KOPT-K1 (cell line): ENCODE measurements around the gene CRLF2.
"Not testable (repeated sequence)": the region's sequence is repeated elsewhere in the genome, so short reads cannot be mapped to it uniquely, and the experiment has no call there.

Experiments
- H3K27ac ChIP-seq: fragments of 200-600 bp; sonication (generic); 2 replicates; pipeline ENCODE4 v1.5.1; 2016; ENCODE audit warnings: antibody characterized with exemption, mild to moderate bottlenecking, low read depth, low read length; ENCODE audit not compliant: poor library complexity, severe bottlenecking
- H3K36me3 ChIP-seq: fragments of 200-600 bp; sonication (generic); 2 replicates; pipeline ENCODE4 v1.5.1; 2017; ENCODE audit warnings: antibody characterized with exemption, mild to moderate bottlenecking, low read length, moderate library complexity; ENCODE audit not compliant: insufficient read depth
- H3K9me3 ChIP-seq: fragments of 200-600 bp; sonication (generic); 2 replicates; pipeline ENCODE4 v1.5.1; 2017; ENCODE audit warnings: antibody characterized with exemption, low read length, mild to moderate bottlenecking; ENCODE audit not compliant: insufficient read depth, poor library complexity, severe bottlenecking

The CRLF2 gene

DNA sequence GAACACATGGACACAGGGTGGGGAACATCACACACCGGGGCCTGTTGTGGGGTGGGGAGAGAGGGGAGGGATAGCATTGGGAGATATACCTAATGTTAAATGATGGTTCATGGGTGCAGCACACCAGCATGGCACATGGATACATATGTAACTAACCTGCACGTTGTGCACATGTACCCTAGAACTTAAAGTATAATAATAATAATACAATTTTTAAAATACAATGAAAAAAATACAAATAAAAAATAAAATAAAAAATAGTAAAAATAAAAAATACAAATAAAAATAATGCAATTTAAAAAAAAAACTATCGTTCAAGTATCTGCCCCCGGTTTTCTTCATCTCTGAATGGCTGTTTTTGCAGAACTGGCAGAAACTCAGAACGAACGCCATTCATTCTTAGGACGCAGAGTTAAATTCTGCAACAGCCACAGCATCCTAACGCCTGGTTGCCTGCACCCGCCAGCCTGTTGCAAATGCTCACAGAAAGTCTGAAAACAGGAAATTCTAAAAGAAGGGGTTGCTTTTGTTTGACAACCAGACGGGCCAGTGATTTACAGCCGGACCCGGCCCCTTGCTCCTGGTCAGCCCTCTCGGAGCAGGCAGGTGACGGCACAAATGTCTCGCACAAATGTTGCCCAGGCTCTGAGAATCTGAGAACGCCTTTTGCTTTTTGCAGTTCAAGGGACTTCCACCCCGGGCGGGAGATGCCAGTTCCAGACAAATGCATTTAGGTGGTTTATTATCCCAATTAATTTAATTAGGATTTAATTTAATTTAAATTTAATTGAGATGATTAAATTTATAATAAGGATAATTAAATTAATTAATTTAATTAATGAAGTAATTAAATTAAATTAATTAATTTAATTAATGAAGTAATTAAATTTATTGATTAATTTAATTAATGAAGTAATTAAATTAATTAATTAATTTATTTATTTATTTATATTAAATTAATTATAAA is 47.8 kb downstream of the CRLF2 start:
- Histone ChIP-seq H3K36me3 (no peaks in the 10 kb centered on the region), H3K27ac (no peak overlapping the region), H3K9me3 (no peaks in the 10 kb centered on the region)

DNA sequence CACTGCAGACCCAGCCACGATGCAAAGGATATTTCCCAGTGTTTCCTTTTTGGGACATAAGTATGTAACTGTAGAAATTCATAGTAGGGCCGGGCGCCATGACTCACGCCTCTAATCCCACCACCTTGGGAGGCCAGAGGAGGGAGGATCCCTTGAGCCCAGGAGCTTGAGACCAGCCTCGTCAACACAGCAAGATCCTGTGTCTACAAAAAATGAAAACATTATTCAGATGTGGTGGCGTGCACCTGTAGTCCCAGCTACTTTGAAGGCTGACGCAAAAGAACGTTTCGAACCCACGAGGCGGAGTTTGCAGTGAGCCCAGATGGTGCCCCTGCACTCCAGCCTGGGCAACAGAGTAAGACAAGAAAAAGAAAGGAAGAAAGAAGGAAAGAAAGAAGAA is 49.2 kb downstream of the CRLF2 start:
- no peak overlapping the region for H3K27ac ChIP-seq
- no peaks in the 10 kb centered on the region for H3K9me3 ChIP-seq

DNA sequence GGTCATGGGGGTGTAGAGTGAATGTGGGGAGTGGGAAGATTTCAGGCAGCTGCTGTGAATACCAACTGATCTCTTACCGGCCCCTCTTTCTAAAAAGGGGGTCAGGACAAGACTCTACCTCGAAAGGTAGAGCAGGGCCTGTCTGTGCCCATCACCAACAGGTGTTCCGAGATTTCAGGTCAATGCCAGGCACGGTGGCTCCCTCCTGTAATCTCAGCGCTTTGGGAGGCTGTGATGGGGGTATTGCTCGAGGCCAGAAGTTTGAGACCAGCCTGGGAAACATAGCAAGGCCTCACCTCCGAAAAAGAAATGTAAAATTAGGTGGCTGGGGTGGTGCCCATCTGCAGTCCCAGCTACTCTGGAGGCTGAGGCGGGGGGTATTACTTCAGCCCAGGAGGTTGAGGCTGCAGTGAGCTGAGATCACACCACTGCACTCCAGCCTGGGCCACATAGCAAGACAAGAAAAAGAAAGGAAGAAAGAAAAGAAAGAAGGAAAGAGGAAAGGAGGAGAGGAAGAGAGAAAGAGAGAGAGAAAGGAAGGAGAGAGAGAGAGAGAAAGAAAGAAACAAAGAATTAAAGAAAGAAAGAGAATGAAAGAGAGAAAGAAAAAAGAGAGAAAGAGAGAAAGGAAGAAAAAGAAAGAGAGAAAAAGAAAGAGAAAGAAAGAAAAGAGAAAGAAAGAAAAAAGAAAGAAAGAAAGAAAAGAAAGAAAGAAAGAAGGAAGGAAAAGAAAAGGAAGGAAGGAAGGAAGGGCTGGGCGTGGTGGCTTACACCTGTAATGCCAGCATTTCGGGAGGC is 50.1 kb downstream of the CRLF2 start:
- H3K27ac ChIP-seq: no peak overlapping the region
- no peaks in the 10 kb centered on the region for H3K9me3 ChIP-seq
- no peaks in the 10 kb centered on the region for H3K36me3 ChIP-seq

More for the DNA sequence above, 49.2 kb downstream of the CRLF2 start:
- no peaks in the 10 kb centered on the region for H3K36me3 ChIP-seq

DNA sequence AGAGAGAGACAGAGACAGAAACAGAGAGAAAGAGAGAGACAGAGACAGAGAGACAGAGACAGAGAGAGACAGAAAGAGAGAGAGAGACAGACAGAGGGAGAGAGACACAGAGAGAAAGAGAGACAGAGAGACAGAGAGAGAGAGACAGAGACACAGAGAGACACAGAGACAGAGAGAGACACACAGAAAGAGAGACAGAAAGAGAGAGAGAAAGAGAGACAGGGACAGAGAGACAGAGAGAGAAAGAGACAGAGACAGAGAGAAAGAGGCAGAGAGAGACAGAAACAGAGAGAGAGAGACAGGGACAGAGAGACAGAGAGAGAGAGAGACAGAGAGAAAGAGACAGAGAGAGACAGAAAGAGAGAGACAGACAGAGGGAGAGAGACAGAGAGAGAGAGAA is 52.9 kb downstream of the CRLF2 start:
- Histone ChIP-seq H3K36me3 (no peaks in the 10 kb centered on the region), H3K9me3 (no peaks in the 10 kb centered on the region), H3K27ac (no peak overlapping the region)

DNA sequence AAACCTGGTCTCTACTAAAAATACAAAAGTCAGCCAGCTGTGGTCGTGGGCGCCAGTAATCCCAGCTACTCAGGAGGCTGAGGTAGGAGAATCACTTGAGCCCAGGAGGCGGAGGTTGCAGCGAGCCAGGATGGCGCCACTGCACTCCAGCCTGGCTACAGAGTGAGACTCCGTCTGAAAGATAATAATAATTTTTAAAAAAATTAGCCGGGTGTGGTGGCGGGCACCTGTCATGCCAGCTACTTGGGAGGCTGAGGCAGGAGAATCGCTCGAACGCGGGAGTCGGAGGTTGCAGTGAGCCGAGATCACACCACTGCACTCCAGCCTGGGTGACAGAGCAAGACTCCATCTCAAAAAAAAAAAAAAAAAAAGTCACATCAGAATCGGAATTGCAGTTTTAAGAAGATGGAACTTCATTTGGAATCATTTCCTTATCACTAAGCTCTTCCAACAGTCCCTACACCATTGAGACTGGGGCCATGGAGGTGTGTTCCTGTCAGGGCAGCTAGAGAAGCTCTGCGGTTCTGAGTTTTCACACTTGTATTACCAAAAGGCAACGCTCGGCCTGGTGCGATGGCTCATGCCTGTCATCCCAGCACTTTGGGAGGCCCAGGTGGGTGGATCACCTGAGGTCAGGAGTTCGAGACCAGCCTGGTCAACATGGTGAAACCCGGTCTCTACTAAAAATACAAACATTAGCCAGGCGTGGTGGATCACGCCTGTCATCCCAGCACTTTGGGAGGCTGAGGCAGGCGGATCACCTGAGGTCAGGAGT is 55.6 kb downstream of the CRLF2 start:
- not testable (repeated sequence) for H3K27ac ChIP-seq, H3K9me3 ChIP-seq

DNA sequence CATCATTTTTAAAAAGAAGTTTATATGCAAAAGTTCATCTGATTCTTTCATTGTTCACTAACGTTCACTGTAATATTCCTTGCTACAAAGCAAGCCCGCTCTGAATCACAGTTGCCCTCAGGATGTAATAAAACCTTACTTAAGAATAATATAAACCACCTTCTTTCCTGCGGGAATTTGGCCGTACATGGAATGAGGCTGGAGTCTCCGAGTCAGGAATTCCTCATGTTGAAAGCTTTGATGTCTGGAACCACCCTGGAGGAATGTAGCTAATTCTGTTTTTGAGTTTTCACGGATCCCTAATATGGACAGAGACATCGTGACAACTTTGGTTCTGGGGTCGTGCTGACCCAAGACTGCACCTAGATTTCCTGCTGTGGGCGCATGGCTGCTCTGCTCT is 58.5 kb downstream of the CRLF2 start:
- Histone ChIP-seq H3K27ac (no peak overlapping the region), H3K36me3 (no peaks in the 10 kb centered on the region), H3K9me3 (no peaks in the 10 kb centered on the region)

More for the DNA sequence above, 55.6 kb downstream of the CRLF2 start:
- H3K36me3 ChIP-seq: not testable (repeated sequence)

DNA sequence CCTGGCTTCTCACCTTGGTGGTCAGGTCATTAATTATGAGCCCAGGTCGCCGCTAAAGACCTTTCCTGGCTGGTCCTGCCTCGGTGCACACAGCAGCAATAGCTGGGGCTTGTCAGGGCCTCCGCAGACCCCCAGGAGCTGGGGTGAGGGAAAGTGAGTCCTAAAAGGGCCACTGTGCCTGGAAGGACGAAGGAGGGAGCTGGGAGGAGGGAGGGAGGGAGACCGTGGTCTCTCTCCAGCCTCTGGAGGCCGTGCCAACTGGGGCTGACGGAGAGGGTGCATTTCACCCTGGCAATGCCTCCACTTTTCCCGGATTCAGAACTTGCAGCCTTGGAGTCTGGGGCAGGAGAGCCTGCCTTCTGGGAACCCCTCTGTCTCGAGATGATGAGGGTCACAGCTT is 60.4 kb downstream of the CRLF2 start:
- no peak overlapping the region for H3K27ac ChIP-seq
- H3K9me3 ChIP-seq: no peaks in the 10 kb centered on the region
- H3K36me3 ChIP-seq: no peaks in the 10 kb centered on the region

DNA sequence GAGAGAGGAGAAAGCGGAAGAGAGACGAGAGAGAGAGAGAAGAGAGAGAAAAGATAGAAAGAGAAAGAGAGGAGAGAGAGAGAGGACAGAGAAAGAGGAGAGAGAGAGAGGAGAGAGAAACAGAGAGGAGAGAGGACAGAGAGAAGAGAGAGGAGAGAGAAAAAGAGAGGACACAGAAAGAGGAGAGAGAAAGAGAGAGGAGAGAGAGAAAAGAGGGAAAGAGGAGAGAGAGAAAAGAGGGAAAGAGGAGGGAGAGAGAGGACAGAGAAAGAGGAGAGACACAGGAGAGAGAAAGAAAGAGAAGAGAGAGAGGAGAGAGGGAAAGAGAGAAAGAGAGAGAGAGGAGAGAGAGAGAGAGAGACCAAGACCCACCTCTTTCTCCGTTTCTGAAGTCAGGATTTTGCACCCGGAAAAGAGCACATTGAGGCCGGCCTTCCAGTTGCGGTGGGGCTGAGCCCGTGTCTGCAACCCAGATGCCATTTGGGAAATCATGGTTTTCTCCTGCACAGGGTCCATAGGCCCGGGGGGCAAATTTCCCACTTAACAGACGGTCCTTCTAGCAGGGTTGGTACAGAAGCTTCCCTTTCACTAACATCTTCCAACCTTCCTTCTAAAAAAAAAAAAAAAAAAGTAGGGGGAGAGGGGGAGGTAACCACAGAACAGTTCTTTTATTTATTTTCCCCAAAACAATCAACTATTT is 60.9 kb downstream of the CRLF2 start:
- Histone ChIP-seq H3K9me3 (no peaks in the 10 kb centered on the region), H3K36me3 (no peaks in the 10 kb centered on the region), H3K27ac (no peak overlapping the region)

DNA sequence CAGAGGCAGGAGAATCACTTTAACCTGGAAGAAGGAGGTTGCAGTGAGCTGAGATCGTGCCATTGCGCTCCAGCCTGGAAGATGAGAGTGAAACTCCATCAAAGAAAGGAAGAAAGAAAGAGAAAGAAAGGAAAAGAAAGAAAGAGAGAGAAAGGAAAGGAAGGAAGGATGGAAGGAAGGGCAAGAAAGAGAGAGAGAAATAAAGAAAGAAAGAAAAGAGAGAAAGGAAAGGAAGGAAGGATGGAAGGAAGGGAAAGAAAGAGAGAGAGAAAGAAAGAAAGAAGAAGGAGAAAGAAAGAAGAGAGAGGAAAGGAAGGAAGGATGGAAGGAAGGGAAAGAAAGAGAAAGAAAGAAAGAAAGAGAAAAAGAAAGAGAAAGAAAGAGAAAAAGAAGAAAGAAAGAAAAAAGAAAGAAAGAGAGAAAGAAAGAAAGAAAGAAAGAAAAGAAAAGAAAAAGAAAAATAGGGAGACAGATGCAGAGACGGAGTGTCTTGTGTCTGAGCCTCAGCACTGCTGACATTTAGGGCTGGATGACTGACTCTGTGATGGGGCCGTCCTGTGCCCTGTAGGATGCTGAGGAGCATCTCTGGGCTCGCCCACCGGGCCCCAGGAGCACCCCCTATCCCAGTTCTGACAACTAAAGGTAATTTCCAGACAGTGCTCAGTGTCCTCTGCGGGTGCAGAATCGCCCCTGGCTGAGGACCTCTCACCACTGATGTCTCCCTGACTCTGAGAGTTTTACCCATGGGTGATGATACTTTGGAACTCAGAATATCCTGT is 61.7 kb downstream of the CRLF2 start:
- Histone ChIP-seq H3K36me3 (no peaks in the 10 kb centered on the region), H3K9me3 (no peaks in the 10 kb centered on the region), H3K27ac (no peak overlapping the region)

DNA sequence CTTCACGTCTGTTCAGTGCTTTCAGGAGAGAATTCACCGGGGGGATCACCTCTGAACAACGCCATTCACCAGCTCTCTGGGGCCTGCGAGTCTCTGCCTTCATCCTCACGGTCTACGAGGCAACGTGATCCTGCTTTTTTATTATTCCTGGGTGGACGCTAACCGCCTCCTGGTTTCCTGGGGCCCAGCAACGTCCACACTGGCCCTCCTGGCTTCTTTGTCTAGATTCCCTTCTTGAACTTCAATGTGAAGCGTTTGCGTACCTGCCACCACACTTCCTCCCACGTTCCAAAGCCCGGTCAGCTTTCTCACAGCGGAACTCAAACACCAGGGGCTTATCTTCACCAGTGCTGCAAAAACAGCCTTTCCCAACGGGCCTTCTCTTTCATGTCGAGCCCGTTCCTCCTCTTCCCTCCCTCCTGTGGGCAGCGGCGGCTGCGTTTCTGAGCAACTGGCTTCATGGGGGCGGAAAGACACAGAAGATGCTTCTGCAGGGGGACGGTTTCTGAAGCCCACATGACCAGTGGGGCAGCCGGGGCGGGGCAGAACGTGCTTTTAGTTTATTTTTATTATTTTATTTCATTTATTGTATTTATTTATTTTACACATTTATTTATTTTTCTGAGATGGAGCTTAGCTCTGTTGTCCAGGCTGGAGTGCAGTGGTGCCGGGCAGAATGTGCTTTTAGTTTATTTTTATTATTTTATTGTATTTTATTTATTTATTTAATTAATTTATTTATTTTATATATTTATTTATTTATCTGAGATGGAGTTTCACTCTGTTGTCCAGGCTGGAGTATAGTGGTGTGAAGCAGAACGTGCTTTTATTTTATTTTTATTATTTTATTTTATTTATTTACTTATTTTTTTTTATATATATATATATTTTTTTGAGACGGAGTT is 64.6 kb downstream of the CRLF2 start:
- Histone ChIP-seq H3K27ac (no peak overlapping the region), H3K36me3 (no peaks in the 10 kb centered on the region), H3K9me3 (no peaks in the 10 kb centered on the region)

DNA sequence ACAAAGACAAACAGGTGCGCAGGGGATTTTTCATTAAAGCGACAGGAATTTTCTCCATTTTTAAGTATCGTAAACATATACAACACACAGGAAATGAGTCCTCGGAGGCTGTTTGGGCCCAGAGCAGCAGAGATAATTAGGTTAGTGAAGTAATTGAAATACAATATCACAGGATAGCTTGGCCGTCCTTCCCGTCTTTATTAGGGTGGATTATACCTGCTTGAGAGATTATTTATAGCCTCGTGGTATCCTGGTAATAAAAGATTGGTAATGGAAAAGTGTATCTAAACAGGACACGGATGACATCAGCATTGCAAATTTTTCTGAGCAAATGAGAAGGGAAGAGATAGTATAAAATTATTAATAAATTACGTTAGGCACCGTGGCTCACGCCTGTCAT is 68.2 kb downstream of the CRLF2 start:
- H3K36me3 ChIP-seq: no peaks in the 10 kb centered on the region
- no peaks in the 10 kb centered on the region for H3K9me3 ChIP-seq
- no peak overlapping the region for H3K27ac ChIP-seq
